22Rv1 (cell line): ENCODE measurements around the gene GRIK1.

ENCODE experiments used
- ZFX ChIP-seq: fragments of 450-650 bp; IDR thresholded peaks from 2 replicates; pipeline ENCODE4 v1.6.1; 2017; ENCODE audit warnings: antibody characterized with exemption, borderline replicate concordance
- TF ChIP-seq, protein P1 (sequence below): fragments of 450-650 bp; IDR thresholded peaks from 2 replicates; pipeline ENCODE4 v1.5.1; 2017; ENCODE audit warnings: mild to moderate bottlenecking

DNA sequence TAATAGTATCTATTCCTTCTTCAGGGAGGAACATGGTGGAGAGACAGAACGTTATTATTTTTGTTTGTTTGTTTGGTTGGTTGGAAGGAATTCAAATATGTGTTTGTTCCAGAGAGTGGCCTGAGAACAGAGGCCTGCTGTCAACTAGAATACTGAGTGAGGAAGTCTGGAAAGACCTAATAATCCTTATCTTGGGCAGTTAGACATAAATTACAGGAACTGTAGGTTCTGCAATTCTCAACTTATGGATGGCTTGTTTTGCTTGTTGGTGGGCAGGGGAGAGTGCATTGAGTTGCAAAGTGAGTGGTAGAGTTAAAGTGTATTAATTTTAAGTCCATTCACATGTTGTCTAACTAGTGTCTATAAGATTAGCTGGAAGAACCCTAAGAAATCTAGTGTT lies 443.5 kb downstream of the GRIK1 start:
- TF ChIP-seq, protein P1, sequence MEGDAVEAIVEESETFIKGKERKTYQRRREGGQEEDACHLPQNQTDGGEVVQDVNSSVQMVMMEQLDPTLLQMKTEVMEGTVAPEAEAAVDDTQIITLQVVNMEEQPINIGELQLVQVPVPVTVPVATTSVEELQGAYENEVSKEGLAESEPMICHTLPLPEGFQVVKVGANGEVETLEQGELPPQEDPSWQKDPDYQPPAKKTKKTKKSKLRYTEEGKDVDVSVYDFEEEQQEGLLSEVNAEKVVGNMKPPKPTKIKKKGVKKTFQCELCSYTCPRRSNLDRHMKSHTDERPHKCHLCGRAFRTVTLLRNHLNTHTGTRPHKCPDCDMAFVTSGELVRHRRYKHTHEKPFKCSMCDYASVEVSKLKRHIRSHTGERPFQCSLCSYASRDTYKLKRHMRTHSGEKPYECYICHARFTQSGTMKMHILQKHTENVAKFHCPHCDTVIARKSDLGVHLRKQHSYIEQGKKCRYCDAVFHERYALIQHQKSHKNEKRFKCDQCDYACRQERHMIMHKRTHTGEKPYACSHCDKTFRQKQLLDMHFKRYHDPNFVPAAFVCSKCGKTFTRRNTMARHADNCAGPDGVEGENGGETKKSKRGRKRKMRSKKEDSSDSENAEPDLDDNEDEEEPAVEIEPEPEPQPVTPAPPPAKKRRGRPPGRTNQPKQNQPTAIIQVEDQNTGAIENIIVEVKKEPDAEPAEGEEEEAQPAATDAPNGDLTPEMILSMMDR = no peak
- no peak for TF ChIP-seq ZFX
